GM19438 (cell line): ENCODE measurements around the gene TANC1.
"Not testable (repeated sequence)": the region's sequence is repeated elsewhere in the genome, so short reads cannot be mapped to it uniquely, and the experiment has no call there.

Source experiments
- ATAC-seq: cut with Tn5 transposase; IDR thresholded peaks from one replicate; pipeline ENCODE4 v1.9.1; 2021; ENCODE audit warnings: low read depth; ENCODE audit not compliant: unreplicated experiment

TANC1 gene

DNA sequence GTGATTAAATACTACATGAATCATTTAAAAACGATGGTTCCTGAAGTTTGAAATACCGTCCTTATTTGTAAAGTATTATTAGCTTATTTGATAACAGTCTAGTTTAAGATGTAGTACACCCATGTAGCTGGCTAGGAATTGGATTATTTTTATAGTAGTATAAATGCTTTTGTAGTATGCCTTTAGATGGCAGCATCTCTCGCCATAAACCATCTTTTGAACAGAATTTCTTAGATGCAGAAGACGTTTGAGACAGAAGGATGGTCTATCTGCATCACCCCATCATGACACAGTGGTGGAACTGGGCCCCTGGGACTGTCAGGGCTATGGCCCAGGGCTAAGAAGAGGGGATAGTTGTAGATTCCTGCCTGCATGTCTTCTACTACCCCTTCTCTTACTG, 165.4 kb downstream of the TANC1 start:
- no peak for ATAC-seq

DNA sequence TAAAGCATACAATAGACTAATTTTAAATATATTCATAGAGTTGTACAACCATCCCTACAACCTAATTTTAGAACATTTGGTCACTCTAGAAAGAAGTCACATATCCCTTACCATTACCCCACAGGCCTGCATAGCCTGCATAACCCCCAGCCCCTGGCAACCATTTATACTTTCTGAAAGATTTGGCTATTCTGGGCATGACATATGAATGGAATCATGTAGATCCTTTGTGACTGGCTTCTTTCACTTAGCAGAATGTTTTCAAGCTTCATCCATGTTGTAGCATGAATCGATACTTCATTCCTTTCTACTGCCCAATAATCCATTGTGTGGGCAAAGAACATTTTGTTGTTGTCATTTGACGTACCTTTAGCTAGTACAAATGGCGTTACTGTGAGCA, 166.5 kb downstream of the TANC1 start:
- no peak for ATAC-seq

DNA sequence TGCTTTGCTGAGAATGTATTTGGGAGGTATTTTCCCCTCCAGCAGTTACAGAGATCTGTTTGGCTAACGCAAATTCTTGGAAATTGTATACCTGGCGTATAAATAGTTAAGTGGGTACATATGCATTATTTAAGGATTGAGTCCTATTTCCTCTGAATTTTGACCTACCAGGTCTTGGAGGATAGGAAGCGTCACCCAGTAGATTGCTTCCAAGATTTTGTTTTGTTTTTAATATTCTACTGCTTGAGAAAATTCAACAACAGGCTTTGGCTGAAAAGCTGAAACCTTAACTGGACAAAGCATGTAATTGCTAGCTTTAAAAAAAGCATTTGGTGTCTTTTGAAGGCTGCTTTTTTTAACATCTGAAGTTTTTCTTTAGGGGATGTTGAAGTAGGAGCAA, 168.0 kb downstream of the TANC1 start:
- ATAC-seq = no peak

DNA sequence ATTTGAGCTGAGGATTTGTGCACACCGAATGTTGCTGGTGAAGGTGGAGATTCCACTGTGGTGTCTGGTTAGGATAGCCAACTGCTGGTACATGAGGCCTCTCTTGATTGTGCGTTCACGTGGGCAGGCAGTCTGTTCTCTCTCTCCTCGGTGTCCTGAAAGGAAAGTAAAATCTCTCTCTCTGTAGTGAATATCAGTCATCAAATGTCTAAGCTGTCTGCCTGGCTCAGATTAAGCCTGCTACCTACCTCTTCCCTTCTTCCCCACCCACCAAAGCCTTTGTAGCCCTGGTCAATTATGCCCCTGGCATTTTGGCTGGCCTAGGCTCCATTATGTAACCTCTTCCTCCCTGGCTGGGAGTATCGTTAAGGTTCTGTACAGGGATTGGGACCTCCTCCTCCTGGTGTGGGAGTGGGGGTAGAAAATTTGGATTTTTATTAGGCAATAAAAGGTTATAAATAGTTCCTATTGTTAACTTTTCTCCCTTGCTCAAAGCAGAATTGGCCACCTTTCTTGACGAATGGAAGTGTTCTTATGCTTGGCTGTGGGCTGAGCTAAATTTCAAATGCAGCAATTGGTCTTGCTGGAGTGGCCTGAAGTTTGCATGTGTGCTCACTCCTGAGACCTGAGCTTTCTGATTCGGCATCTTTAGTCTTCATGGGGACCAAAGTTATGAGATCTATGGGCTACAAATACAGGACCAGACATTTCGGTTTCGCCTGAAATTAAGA, 169.2 kb downstream of the TANC1 start:
- no peak for ATAC-seq

DNA sequence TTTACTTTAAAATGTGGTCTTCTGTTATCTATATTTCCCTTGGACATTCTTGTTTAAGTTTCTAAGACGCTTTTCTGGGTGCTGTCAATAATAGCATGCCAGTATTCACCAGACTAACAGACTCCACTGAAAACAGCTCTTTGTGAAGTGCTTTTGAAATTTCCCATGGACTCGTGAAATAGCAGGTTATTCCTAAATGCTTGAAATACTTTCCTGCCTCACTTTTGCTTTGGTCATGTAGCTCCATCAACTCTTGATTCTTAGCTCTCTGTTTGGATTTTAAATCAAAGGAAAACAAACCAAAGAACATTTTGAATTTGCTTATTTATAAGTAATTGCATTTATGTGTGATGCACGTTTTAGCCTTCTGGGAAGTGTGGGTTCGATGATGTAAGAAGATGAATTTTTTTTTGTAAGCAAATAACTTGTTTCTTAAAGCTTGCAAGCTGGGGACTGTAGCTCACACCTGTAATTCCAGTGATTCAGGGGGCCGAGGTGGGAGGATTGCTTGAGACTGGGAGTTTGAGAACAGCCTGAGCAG, 170.3 kb downstream of the TANC1 start:
- no peak for ATAC-seq

DNA sequence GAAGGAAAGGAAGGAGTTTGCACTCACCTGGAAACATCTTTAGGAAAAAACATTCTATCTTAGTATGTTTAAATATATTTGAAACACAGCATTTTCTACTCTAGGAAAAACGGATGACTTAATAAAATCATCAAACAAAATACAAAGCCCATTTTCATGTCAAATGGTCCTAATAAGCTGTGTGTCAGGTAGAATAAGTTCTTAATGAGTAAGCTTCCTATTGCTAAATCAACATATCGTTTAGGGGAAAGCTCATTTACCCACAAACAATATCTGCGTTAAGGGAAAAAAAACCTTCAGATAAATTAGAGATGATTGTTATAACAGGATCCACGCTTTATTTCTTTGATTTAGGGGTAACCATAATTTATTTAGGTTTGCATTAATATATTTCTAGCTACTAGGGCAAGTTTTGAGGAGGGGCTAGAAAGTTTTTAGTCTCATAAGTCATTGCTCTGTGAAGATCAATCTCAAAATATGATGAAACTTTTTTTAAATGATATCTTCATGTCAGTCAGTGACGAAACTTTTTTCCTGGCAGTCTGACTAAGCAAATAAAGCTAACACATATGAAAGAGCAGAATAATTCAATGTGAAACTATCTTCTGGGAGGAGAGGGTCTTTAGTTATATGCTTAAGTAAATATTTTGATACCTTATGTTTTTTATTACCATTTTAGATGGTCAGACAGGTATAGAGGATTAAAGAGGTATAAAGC, 170.9 kb downstream of the TANC1 start:
- ATAC-seq = no peak

DNA sequence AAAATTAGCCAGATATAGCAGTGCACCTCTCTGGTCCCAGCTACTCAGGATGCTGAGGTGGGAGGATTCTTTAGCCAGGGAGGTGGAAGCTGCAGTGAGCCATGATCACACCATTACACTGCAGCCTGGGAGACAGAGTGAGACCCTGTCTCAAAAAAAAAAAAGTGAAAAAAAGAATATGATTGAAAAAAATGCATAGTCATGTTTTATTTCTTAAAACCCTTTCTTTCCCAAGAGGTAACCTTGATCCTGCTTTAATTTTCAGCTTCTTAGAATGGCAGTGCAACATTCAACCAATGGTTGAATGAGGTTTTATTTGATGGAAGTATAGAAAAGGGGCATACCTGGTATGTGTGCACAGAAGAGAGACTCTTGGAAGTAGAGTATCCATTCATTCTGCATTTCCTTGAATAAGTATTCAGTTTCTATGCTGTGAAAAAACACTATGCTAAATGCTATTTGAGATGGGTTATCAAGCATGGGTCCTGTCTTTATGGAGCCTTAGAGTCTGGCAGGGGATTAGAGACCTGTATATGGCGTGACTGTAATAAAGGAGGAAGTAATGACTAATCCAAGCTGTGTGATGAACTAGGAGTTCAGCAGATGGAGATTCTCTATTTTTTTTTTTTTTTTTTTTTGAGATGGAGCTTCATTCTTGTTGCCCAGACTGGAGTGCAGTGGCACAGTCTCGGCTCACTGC, 171.8 kb downstream of the TANC1 start:
- no peak for ATAC-seq

DNA sequence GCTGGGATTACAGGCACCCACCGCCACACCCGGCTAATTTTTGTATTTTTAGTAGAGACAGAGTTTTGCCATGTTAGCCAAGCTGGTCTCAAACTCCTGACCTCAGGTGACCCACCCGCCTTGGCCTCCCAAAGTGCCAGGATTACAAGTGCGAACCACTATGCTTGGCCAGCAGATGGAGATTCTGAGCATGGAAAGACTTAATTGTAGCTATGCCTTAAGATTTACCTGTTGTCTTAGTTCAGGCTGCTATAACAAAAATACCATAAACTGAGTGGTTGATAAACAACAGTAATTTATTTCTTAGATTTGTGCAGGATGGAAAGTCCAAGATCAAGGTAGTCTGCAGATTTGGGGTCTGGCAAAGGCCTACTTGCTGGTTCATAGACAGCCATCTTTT, 172.4 kb downstream of the TANC1 start:
- not testable (repeated sequence) for ATAC-seq

DNA sequence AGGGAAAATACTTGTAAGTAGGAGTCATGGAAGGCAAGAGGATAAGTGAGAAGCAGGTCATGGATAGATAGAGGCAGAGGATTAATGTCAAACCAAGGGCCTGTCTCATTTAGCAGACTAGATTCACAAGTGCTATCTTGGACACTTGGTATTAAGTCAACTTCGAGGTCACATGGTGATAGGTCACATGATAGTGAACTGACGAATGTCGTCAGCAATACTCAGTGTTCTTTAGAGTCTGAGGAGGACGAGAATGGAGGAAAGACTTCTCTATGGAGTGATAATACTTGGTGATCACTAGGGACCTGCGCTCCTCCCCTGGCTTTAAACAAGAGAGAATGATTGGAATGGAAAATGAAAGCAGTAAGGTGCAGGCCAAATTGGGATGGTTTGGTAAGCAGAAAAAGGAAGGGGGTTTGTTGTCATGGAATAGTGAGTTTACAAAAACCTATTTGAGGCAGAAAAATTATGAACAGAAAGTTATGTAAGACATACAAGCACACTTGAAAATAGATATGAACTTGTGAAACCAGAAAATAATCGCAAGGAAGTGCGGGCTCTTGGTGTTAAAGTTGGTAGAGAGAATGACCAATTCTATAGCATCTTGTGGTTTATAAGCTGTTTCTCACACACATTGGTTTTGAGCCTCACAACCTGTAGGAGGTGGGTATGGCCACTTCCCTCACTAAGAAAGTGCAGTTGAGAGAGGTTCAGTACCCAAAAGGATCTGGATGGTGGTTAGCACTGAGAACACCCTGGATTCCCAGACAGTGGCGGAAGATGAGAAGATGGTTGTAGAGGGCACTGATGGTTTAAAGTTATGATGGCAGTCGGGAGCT, 176.6 kb downstream of the TANC1 start:
- ATAC-seq = no peak

DNA sequence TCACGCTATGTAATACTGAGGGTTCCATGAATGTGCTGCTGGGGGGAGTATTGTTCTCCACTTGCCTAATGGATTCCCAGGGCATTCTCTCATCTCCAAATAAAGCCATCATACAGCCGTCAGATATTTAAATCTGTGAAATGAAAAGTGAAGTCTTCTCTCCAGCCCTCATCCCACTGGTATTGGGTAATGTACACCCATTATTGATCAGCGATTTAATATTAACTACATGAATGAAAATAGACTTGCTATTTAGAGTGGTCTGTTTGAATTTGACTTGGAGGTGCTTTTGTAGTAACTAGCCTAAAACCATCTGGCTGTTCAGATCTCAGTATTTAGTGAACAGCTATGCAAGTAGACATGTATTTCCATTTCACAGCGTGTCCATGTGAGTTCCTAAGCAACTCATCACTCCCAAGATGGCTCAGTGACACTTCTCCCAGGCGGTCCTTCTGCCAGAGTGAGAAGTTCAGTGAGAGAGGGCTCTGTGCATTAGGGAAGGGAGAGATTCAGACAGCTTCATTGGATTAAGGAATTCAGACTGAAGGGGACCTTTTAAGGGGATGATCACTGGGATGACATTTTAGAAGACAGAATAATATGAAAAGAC, 177.4 kb downstream of the TANC1 start:
- ATAC-seq = no peak

DNA sequence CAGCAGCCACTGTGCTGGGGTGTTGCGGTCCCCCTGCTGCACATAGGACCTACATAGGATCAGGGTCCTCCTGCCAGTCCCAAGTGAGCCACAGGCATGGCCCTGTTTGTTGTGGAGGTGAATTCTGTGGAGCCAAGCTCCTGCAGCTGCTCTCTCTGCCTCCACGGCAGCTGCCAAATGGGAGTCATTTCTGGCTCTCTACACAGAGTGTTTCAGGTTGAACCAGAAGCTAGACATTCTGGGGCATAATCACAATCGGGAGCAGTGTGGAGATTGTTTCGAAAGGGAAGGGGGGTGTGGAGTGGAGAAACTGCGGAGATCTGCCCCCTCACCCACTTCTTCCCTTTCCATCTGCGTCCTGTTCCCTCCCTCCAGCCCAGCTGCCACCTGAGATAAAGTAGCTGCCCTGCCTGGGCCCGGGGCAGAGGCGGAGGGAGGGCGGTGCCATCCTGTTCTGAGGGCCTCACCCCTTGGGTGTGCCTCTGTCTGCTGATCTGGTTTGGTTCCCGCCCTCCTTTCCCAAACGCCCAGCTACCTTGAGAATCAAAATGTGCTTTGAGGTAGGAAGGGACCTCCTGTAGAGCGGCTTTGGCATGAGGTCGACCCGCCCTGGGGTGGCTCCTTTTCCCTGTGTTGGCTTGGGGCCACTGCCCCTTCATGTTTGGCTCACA, 178.7 kb downstream of the TANC1 start:
- no peak for ATAC-seq

DNA sequence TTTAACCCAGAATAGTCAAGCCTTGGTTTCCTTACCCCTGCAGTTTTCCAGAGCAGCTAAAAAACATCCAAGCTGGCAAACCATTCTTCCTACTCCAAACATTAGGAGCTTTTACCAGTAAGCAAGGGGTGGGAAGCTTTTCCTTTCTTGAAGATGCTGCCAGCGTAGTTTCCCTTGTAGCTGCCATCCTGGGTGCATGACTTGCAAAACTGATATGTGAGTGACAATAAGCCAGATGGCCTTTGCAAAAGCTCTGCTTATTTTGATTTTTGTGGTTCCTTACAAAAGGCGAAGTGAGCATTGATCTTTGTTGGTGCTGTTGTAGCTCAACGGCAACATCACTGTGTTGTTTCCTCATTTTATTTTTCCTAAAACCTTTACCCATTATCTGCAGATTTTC, 179.2 kb downstream of the TANC1 start:
- ATAC-seq = no peak

DNA sequence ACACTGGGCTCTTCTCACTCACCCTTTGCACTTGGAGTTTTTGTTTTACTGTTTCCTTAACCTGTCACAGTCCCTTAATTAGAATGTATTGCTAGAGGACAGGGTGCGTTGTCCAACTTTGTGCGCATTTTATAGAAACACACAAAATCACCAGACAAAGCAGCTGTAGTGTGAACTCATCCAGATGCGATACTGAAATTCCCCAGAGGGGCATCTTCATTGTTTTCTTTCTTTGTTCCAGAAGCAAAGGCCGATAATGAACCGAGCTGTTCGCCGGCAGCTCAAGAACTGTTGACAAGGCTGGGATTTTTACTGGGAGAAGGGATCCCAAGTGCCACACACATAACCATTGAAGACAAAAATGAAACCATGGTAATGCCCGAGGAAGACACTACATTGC, 180.5 kb downstream of the TANC1 start:
- ATAC-seq = no peak

DNA sequence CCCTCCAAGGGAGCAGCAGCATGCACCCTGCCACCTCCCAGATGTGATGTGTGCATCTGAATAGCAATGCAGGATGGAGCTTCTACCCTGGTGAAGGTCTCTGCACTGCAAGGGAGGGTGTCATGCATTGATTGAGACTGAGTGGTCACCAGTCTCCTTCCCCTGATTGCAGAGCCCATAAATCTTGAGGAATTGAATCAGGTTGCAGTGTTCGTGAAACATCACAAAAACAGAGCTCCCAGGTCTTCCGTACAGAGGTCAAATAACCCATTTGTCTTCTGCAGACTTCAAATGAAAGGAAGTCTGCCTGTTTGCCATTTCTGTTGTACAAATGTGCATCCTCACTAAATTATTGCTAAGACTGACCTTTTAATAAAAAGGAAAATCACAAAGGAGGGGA, 181.3 kb downstream of the TANC1 start:
- no peak for ATAC-seq

DNA sequence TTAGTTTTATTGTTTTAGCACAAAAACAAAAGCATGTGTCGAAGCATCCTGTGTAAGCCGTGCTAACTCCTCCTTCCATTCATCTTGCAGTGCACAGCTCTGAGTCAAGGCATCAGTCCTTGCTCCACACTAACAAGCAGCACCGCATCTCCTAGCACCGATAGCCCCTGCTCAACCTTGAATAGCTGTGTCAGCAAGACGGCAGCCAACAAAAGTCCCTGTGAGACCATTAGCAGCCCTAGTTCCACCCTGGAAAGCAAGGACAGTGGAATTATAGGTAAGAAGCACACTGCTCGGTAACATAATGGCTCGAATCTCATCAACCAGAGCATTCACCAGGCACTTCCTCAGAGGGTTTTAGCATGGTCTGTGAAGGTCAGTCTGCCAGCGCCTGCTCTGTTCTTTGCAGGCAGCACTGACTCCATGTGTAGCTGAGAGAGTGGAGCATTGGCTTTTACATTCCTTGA, 181.9 kb downstream of the TANC1 start:
- no peak for ATAC-seq

DNA sequence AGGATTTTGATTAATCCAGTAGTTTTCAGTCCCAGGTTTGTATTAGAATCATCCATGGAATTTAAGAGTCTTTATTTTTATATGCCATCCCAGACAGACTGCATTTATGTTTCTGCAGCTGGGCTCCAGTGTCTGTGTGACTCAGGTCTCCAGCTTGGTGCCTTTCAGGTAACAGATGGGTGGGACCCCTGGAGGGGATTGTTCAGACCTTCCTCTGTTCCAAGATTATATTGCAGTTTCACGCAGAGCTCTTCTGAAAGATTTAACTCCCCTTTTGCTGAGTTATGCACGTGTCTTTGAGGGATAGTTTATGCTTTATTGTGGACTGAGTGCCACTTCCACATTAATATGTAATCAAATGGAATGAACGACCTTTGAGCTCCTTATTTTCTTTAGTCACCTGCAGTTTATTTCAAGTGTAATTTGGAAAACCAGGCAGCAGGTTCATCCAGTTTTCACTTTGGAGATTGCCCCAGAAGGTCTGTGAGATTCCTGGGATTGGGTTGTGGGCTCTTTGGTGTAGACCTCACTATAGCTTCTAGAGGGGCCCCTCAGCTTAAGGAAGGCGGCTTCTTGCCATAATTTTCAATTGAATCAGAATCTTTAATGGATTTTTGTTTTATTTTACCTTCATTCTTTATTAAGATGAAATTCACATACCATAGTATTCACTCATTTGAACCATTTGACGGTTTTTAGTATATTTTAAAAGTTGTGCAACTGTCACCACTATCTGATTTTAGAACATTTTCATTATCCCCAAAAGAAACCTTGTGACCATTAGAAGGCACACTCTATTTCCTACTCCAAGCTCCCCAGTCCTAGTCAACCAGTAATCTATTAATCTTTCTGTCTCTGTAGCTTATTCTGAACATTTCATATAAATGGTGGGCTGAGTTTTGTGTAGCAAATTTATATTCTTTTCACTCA, 183.0 kb downstream of the TANC1 start:
- ATAC-seq = no peak

DNA sequence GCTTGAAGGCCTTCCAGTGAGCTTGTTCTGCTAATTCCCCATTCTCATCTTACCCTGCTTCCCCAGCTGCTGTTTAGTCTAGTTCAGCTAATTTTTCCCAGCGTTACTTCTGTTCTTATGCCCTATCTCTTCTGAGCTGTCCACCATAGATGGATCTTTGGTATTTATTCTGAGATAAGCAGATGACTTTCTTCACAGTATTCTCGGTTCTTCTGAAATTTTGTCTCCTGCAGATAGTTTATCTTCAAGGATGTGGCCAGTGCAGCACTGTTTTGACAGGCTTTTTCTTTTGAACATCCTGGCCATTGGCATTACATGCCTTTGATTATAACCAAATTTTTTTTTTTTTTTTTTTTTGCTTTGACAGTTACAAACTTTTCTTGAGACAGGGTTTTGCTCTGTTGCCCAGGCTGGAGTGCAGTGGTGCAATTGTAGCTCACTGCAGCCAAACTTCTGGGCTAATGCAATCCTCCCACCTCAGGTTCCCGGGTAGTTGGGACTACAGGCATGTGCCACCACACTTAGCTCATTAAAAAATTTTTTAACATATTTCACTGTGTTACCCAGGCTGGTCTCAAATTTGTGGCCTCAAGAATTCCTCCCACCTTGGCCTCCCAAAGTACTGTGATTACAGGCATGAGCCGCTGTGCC, 183.8 kb downstream of the TANC1 start:
- ATAC-seq = no peak

DNA sequence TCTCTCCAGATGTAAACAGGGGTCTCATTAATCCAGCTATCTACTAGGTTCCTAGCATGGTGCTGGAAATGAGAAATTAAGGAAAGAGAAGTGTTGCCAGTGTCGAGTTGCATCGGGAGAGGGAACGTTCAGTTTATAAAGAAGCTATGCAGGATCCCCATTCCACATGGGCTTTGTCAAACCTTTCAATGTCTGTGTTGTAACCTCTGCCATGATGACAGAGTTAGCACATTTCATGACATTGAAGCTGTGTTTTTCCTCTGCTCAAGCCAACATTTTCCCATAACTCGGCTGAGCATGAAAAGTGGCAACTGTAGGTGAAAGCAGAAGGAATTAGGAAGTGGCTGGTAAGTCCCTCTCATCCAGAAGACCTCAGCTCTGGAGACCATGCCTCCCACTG, 184.6 kb downstream of the TANC1 start:
- no peak for ATAC-seq
